HG03342 (cell line): ENCODE measurements around the gene SPSB3.
"Not testable (repeated sequence)": the region's sequence is repeated elsewhere in the genome, so short reads cannot be mapped to it uniquely, and the experiment has no call there.

Experiments used
- ATAC-seq: cut with Tn5 transposase; IDR thresholded peaks from one replicate; pipeline ENCODE4 v1.9.1; 2021; ENCODE audit warnings: mild to moderate bottlenecking, moderate library complexity; ENCODE audit not compliant: unreplicated experiment

The SPSB3 gene

DNA sequence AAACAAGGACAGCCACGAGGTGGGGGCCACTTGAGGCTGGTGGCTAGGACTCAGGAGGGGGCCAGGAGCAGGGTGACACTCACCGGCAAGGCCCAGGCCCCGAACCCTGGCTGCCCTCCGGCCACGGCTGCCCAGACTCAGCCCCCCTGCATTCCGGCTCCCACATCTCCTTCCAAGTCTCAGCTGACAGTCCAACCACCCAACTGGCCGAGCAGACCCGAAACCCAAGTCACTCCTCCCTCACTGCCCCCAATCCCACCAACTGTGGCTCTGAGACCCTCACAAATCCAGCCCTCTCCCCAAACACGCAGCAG, 34.9 kb upstream of the SPSB3 start:
- no peak for ATAC-seq

DNA sequence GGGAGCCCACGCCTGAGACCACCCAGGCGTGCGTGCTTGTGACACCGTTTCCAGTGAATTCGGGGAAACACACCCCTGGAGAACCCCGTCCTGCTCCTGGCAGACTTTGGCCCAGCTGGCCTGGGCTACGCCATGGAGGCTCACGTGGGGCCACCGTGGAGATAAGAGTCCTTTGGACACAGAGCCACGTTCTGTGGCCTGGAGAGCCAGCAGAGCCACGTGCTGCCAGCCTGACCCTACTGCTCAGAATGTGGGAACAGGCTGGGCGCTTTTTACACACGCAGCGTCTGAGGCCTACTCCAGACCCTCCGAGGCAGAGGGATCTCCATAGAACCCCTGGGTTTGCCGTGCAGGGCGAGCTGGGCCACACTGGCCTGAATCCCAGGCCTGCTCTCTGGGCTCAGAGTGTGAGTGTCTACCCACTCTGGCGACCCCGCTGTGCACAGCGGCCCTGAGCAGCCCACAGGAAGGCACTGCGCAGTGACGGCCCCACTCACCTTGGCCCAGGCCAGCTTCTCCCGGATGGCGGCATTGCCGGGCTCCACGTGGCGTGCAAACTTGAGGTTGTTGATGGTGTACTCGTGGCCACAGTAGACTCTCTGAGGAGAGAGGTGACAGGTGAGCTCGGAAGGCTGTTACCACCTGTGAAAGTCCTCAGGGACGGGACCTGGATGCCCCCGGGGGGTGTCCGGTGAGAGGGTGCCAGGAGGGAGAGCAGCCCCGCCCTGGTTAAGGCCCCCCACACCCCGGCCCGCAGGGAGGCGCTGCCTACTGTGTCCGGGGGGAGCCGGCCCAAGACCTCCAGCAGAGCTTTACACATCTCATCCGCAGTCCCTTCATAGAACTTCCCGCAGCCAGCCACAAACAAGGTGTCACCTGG, 34.3 kb upstream of the SPSB3 start:
- ATAC-seq: no peak

DNA sequence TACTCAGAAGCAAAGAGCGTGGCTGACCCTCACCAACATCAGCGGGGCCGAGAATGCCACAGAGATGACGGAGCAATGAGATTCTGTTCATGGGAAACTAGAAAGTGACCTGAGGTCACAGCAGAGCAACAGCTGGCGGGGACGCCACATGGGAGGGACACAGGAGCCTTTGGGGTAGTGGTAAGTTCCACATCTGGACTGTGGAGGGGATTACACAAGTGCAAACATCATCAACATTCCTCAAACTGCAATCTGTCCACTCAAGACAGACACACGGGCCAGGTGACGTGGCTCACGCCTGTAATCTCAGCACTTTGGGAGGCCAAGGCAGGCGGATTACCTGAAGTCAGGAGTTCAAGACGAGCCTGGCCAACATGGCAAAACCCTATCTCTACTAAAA, 33.1 kb upstream of the SPSB3 start:
- no peak for ATAC-seq

DNA sequence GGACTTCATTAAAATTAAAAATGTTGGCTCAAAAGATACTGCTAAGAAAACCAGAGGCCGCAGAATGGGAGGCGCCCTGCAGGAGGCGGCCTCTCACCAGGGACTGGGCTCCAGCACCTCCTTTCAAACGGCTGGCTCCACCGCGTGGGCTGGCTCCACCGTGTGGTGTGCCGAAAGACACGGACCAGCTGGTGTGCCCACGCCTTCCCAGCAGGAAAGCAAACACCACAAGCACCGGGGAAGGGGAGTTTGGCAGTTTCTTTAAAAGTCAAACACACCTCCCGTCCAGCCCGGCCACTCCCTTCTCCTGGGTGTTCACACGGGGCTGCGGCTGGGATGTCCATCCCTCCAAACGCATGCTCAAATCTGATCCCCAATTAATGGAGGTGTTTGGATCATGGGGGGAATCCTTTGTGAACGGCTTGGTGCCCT, 30.4 kb upstream of the SPSB3 start:
- no peak for ATAC-seq

DNA sequence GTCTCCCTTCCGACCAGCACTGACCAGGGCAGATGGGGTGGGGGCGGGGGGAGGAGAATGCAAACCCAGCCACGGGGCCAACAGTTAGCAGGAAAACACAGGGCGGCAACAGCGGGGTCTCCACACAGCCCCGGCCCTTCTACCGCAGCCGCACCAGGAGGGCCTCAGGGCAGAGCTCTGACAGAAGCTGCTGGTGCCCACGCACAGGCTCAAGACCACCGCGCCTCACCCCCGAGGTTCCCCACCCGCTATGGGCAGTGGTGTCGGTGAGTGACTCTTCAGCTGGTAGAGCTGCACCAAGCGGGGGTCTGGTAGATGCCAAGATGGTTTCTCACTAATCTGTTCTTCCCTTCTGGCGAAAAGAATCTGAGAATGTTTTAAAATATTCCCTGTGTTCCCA, 28.2 kb upstream of the SPSB3 start:
- ATAC-seq: no peak

DNA sequence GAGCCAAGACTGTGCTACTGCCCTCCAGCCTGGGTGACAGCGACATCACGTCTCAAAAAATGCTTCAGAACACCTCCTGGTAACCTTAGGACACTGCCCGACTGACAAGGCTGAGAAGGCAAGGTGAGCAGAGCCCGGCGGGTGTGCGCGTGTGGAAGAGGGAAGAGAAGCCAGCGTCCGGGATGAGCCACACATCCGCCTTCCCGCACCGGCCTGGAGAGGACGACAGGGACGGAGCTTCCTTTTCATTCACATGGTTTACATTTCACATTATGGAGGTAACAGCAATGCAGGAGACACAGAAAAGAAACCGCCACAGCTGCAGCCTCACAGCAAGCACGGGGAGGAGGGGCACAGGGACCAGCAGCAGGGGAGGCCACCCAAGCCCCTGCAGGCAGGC, 27.7 kb upstream of the SPSB3 start:
- ATAC-seq: no peak

DNA sequence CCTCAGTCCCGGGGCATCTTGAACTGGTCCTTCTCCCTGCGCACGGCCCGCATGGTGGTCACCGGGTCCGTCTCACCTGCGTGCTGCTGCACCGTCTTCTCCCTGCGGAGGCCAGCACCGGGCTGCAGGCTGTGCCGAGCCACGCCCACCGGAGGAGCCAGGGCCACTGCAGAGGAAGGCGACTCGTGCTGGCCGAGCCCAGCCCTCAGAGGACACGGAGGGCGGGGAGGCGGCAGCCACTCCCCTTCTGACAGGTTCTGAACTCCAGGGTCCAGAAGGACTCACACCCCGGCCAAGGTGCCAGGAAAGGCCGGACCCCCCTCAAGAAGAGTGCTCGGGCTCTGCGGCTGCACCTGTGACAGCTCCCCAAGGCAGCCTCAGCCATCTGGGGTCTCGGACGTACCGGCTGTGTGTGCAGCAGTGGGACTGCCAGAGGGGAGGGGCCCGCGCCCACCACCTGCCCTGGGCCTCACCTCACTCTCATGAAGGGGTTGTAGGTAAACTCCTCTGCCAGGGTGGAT, 27.0 kb upstream of the SPSB3 start:
- no peak for ATAC-seq

DNA sequence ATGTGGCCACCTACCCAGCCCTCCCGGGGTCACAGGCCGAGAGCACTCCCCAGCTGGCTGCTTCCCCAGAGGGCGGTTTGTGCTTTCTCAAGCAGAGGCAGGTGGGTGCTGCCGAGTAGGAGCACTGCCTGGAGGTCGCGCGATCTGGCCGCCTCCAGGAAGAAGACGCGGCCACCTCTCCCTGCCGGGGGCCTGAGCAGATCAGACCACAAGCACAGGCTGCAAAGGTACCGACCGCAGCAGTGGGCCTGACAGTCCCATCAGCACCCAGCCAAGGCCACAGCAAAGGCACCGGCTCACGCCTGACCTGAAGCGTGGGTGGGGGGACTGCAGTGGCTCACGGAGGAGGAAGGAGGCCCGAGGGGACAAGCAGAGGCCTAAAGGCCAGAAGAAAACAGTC, 26.3 kb upstream of the SPSB3 start:
- ATAC-seq: no peak

DNA sequence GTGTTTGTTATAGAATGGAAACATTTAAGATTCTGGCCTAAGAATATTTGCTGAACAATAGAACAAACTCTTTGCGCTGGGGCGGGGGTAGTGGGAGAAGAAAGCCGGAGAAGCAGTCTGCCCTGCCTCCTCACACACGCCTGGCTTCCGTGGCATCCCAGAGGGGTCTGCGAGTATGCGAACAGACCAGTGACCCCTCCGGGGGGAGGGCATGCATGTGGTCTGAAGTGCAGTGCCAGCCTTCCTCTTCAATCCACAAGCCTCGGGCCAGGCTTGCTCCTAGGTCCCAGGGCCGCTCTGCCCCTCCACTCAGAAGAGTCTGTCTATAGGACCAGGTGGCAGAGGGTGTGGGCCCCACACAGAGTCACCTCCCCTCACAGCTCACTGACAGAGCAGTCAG, 25.3 kb upstream of the SPSB3 start:
- ATAC-seq: no peak

DNA sequence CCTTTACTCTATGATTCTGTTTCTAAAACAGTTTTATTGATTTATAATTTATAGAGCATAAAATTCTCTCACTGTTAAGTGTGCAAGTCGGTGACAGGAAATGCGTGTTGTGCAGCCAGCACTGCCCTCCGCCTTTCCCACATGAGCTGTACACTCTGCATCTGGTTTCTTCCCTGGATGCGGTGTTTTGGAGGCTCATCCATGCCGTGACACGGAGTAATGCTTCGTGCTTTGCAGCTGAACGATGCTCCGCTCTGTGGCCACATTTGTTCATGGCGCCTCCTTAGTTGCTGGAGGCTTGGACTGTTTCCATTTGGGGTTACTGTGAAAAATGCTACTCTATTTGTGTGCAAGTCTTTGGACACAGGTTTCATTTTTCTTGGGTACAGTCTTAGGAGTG, 18.3 kb upstream of the SPSB3 start:
- ATAC-seq: no peak

DNA sequence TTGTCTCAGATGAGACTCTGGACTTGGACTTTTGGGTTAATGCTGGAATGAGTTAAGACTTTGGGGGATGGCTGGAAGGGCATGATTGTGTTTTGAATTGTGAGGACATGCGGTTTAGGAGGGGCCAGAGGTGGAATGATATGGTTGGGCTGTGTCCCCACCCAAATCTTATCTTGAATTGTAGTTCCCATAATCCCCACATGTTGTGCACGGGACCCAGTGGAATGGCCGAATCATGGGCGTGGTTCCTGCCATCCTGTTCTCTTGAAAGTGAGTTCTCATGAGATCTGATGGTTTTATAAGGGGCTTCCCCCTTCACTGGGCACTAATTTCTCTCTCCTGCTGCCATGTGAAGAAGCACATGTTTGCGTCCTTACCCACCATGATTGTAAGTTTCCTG, 16.9 kb upstream of the SPSB3 start:
- ATAC-seq: not testable (repeated sequence)

DNA sequence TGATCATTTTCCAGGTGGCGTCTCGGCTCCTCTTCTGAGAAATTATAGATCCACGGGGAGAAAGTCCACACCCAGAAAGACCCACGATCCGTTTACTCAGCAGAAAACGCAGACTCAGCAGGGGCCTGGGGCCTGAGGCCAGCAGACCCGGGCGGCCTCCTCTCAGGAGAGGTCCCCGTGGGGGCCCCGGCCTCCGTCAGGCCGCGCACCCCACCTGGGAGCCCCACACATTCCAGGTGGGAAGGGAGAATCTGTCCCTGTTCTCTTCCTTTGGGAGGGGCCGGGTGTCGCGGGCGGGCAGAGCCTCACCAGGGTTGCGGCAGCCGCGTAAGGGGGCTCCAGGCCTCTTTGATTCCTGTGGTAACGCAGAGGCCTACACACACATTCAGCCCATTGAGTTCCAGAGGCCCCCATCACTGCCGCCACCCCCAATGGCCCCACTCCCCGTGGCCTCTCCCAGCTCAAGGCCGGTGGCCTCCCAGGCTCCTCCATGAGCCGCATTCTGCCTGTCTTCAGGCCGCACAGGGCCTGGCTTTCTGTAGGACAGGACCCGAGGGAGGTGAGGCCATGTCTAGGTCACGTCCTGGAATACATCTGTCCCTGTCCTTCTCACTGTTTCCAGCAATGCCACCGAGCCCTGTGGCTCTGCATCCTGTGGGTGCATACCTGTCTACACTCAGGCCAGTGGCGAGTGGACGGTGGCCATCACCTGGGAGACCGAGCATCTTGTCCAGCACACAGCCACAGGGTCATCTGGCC, 12.7 kb upstream of the SPSB3 start:
- no peak for ATAC-seq

DNA sequence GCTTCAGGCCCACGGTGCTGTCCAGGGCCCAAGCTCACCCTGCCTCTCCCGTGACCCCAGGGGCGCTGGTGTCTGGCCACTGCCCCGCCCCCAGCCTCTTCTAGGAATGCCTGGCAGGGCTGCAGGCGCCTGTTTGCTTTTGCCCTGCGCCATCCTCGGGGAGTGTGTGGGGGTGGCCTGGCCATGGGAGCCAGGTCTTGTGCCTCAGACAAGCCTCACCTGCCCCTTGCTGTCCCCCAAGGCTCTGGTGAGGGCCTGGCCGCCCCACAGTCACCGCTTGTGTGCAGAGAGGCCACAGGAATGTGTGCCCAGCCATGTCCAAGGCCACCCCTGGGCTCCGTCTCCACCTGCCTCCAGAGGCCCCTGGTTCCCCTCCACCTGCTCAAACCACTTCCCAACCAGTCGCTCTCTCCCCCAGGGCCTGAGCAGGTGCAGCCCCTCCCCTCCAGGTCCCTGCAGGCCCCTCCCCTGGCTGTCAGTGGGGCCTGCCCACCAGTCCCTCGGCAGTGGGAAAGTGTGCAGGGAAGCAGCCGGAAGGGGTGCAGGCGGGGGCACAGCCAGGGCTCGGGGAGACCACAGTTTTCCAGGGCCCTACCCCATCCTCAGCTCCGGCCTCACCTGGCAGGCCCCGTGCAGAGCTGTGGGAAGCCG, 12.0 kb upstream of the SPSB3 start:
- ATAC-seq: no peak

DNA sequence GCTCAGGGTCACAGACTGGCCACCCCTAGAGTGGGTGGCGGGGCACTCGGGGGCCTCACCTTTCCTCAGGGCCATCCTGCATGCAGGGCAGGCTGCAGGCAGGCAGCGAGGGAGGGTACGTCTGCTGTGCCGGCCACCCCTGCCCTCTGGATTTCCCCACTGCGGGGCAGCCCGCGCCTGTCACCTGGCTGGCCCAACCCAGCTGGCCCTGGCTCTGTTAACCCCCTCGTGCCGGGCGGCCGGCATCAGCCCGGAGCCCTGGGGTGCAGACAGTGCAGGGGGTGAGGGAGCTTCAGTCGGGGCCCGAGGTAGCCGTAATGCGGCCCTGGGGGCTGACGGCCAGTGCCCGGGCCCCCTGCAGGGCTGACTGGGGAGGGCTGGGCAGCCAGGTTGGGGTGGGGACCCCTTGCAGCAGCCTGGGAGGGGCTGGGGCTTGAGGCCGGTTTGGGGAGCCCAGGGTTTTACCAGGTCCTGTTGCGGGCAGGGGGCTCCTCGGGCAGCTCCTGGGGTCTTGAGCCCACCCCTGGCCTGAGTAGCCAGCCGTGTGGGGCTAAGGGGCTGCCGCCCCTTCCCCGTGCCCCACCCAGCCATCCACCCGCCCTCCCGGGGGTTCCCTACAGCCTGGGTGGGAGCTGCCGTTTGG, 11.3 kb upstream of the SPSB3 start, which contains the start of gene IGFALS:
TSS of gene IGFALS (minus strand) at position 128 of the 643 bp plus-strand sequence. CDS start at position 75, 53 bp downstream.
- no peak for ATAC-seq

DNA sequence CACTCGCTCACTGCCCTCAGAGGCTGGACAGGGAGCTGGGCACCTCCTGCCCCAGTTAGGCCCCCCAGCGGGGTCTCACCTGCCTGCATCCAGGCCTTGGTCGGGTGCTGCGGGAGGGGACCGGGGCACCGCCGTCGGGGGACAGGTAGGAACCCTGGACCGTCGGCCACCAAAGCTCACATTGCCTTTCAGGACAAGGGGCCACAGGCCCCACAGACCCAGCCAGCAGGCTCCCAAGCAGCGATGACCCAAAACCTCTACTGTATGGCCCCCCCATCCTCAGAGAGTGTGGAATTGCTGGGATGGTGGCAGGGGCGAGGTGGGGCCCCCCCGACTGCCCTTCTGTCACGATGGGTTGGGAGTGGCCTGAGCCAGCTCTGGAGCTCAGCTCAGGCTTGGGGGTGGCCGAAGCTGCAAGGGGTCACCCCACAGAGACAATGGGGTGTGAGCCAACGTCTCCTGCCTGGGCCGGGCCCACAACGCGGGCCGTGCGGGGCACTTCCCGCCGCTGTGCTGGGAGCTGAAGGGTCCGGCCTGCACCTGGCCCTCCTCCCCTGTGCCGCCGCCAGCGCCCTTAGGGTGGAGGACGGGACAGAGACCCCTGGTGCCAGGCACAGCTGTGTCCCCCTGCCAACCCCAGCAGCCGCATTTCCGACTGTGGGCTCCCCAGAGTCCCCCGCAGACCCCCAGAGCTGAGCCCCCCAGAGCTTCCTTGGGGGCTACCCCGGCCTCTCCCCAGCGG, 10.6 kb upstream of the SPSB3 start:
- ATAC-seq: no peak

DNA sequence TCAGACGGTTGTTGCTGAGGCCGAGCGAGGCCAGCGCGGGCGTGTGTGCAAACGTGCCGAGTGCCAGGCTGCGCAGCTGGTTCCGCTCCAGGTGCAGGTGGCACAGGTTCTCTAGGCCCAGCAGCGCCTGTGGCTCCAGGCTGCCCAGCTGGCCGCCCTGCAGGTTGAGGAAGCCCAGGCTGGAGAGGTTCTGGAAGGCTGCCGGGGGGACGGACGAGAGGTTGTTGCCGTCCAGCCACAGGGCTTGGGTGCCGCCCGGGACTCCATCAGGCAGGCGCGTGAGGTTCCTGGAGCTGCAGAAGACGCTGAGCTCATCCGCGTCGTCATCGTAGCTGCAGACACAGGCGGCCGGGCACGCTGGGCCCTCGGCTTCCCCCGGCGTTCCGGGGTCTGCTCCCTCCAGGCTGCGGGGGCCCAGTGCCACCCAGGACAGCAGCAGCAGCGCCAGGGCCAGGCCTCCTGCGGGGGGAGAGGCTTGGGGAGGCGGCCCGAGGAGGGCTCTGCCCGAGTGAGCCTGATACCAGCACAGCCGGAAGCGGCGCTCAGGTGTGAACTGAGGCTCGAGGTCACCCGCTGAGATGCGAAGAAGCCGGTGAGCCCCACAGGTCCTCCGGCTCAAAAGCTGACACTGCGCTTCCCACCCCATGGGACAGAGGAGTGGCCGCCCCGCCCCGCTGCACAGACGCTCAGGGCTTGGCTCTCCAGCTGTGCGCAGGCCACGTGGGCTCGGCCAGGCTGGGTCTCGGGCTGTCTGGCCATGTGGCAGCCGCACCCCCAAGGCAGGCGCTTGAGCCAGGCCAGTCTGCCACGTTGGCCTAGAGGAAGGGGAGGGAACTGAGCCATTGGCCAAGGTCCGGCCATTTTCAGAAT, 9.8 kb upstream of the SPSB3 start:
- no peak for ATAC-seq

DNA sequence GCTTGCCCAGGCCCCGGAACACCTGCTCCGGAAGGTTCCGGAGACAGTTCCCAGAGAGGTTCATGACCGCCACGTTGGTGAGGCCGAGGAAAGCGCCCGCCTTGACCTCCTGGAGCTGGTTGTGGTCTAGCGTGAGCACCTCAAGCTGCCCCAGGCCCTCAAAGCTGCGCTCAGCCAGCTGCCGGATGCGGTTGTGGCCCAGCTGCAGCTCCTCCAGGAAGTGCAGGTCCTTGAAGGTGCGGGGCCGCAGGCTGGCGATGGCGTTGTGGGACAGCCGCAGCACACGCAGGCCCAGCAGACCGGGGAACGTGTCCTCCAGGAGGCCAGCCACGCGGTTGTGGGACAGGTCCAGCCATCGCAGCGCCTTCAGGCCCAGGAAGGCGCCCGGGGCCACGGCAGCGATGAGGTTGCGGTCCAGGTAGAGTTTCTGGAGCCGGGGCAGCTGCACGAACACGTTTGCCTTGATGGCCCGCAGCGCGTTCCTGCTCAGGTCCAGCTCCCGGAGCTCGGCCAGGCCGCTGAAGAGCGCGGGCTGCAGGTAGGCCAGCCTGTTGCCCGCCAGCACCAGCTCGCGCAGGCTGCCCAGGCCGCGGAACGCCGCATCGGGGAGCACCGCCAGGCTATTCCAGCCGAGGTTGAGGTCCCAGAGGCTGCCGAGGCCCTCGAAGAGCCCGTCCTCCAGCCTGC, 9.0 kb upstream of the SPSB3 start:
- ATAC-seq: no peak

DNA sequence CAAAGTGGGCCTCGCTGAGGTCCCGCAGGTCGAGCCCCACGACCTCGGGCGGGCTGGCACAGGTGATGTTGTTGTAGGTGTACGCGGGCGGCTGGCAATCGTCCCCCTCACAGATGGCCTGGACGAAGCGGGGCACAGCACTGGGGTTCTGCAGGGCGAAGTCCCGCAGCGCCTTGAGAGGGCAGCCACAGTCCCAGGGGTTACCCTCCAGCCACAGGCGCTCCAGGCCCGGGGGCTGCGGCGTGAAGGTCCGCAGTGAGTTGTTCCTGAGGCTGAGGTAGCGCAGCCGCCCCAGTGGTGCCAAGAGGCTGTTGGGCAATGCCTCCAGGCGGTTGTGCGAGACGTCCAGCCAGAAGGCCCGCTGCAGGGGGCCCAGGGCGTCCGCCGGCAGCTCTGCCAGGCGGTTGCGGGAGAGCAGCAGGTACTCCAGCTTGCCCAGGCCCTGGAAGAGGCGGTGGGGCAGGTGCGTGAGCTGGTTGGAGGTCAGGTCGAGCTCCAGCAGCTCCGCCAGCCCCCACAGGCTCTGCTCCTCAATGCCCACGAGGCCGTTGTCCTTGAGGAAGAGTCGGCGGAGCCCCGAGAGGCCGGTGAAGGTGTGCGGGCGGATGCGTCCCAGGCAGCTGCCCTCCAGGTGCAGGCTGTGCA, 8.4 kb upstream of the SPSB3 start:
- no peak for ATAC-seq
